ENCODE data around the gene MPZL2.

The MPZL2 gene

DNA sequence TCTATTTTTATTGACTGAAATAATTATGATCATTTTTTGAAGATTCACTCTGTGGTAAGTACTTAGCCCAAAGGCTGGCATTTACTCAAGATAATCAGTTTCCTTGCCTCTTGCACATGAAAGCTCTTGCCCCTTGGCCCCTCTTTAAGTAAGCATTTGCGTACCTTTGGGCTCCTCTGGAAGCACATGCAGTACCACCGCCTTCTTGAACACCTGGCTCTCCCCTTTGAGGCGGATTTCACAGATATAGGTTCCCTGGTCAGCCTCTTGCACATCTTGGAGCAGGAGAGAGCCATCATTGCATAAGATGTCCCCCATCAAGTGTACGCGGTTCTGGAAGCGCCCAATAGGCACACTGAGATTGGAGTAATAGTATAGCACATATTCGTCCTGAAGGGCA, 53.8 kb downstream of the MPZL2 start:
- no peak overlapping the region for H3K9ac ChIP-seq (ENCODE audit: low read depth, low read length)
- H3K4me3 ChIP-seq (ENCODE audit: low read depth, low read length) = no peak overlapping the region
- no peaks in the 10 kb centered on the region for H3K27me3 ChIP-seq (ENCODE audit: control insufficient read depth, insufficient read depth, low read length)
- no peaks in the 10 kb centered on the region for H3K9me3 ChIP-seq (ENCODE audit: control insufficient read depth, insufficient read depth, low read length)
- H3K27ac ChIP-seq (ENCODE audit: low read depth, low read length) = peak overlapping the region; percentile 56
- H3K36me3 ChIP-seq (ENCODE audit: control insufficient read depth, insufficient read depth, low read length) = no peaks in the 10 kb centered on the region
- H3K4me1 ChIP-seq (ENCODE audit: control insufficient read depth, insufficient read depth, low read length) = peaks cover 40% of the 10 kb centered on the region

DNA sequence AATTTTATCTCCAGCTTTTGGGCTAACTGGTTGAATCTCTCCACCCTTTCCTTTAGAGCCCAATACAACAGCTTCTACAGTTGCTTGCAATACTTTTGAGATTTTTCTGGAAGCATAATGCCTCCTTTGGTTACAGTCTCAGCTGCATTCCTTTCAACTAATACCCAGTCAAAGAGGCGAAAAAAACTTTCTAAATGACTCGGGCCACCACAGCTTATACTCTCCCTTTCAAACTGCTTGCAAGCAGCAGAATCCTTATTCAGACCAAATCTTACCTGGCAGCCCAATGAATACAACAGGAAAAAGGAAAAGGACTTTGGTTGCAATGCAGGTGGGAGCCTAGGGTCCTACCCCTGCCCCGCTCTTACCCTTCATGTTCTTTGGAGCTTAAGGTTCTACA, 55.1 kb downstream of the MPZL2 start:
- no peak overlapping the region for H3K4me3 ChIP-seq (ENCODE audit: low read depth, low read length)
- H3K9ac ChIP-seq (ENCODE audit: low read depth, low read length) = no peak overlapping the region
- no peaks in the 10 kb centered on the region for H3K27me3 ChIP-seq (ENCODE audit: control insufficient read depth, insufficient read depth, low read length)
- no peak overlapping the region for H3K27ac ChIP-seq (ENCODE audit: low read depth, low read length)
- no peaks in the 10 kb centered on the region for H3K36me3 ChIP-seq (ENCODE audit: control insufficient read depth, insufficient read depth, low read length)
- H3K4me1 ChIP-seq (ENCODE audit: control insufficient read depth, insufficient read depth, low read length) = peaks cover 36% of the 10 kb centered on the region
- H3K9me3 ChIP-seq (ENCODE audit: control insufficient read depth, insufficient read depth, low read length) = no peaks in the 10 kb centered on the region

DNA sequence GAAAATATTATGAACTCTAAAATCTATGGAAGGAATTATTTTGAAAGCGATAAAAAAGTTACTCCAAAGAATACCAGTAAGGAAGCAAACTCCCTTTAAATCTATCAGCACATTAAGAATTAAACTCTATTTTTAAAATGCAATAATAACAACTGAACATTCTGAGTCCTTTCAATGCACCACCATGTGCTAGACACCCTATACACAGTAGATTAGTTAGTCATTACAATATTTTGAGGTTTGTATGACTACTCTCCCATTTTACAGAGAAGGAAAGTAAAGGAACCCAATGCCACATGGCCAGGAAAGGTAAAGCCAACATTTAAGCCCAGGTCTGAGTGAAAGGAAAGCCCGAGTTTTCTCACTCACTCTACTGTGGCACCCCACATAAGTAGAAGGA, 57.0 kb downstream of the MPZL2 start:
- Histone ChIP-seq H3K4me3 (ENCODE audit: low read depth, low read length) (no peak overlapping the region), H3K36me3 (ENCODE audit: control insufficient read depth, insufficient read depth, low read length) (no peaks in the 10 kb centered on the region), H3K27ac (ENCODE audit: low read depth, low read length) (no peak overlapping the region), H3K27me3 (ENCODE audit: control insufficient read depth, insufficient read depth, low read length) (no peaks in the 10 kb centered on the region), H3K9me3 (ENCODE audit: control insufficient read depth, insufficient read depth, low read length) (no peaks in the 10 kb centered on the region), H3K9ac (ENCODE audit: low read depth, low read length) (no peak overlapping the region), H3K4me1 (ENCODE audit: control insufficient read depth, insufficient read depth, low read length) (peaks cover 19% of the 10 kb centered on the region)

DNA sequence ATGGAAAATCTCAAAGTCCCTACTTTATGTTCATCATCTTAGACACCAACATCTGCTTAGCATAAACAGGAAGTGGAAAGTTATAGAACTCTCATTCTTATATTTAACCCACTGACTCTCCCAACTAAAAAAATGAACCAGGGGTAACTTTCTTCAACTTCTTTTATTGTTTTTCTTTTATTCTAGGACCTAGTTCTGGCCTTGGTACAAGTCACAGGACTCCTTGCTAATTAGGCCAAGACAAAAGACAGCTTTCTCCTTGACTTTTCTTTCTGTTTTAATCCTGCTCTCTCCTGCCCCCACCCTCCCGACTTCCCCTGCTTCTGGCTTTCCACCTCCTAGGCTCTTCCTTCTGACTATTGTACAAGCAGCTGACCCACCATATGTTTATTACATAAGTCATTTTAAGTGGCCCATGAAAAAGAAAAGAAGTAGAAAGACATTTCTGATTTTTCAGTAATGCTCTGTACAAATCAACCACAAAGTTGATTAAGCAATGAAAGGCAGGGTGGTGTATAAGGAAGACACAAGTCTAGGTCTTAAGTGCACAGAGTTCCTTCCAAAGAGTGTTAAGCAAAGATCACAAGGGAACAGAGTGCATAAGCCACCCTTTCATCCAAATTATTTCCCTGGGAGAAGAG, 57.6 kb downstream of the MPZL2 start:
- H3K9ac ChIP-seq (ENCODE audit: low read depth, low read length) = no peak overlapping the region
- H3K36me3 ChIP-seq (ENCODE audit: control insufficient read depth, insufficient read depth, low read length) = no peaks in the 10 kb centered on the region
- H3K4me3 ChIP-seq (ENCODE audit: low read depth, low read length) = no peak overlapping the region
- peaks cover 13% of the 10 kb centered on the region for H3K4me1 ChIP-seq (ENCODE audit: control insufficient read depth, insufficient read depth, low read length)
- no peak overlapping the region for H3K27ac ChIP-seq (ENCODE audit: low read depth, low read length)
- H3K27me3 ChIP-seq (ENCODE audit: control insufficient read depth, insufficient read depth, low read length) = no peaks in the 10 kb centered on the region
- H3K9me3 ChIP-seq (ENCODE audit: control insufficient read depth, insufficient read depth, low read length) = no peaks in the 10 kb centered on the region

DNA sequence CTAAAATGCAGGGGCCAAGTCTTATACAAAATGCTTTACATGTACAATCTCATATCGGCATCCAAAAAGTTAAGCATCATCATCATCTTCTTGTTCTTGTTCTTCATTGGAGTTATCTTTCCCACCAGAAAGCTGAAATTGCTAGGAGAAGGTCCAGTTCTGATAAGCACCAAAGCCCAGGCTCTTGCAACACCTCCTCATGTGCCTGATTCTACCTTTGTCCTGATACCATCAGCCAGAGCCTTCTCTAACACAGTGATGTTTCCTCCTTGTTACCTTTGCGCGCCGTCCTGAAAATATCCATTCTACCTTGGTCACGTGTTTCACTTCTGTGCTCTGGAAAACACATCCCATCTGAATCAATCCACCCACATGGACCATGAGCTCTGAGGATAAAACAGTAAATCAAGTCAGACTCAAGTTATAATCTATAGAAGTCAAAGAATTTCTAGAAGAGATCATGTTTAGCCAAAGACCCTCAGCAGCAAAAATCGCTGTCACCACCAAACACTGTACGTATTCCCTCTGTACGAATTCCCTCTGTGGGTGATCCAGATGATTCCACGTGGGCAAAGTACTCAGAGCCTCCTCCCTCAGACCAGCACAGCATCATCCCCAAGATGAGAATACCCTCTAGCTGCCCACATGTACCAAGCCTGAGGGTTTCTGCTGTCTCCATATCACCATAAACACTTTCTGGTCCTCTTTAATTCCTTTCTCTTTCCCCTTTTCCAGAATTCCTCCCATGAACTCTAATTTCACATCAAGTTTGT, 58.3 kb downstream of the MPZL2 start:
- peaks cover 6% of the 10 kb centered on the region for H3K4me1 ChIP-seq (ENCODE audit: control insufficient read depth, insufficient read depth, low read length)
- no peak overlapping the region for H3K4me3 ChIP-seq (ENCODE audit: low read depth, low read length)
- no peaks in the 10 kb centered on the region for H3K36me3 ChIP-seq (ENCODE audit: control insufficient read depth, insufficient read depth, low read length)
- H3K27ac ChIP-seq (ENCODE audit: low read depth, low read length) = no peak overlapping the region
- H3K9ac ChIP-seq (ENCODE audit: low read depth, low read length) = no peak overlapping the region
- no peaks in the 10 kb centered on the region for H3K9me3 ChIP-seq (ENCODE audit: control insufficient read depth, insufficient read depth, low read length)
- H3K27me3 ChIP-seq (ENCODE audit: control insufficient read depth, insufficient read depth, low read length) = no peaks in the 10 kb centered on the region
